Measurements from ENCODE around the gene VGLL3.

The VGLL3 gene

DNA sequence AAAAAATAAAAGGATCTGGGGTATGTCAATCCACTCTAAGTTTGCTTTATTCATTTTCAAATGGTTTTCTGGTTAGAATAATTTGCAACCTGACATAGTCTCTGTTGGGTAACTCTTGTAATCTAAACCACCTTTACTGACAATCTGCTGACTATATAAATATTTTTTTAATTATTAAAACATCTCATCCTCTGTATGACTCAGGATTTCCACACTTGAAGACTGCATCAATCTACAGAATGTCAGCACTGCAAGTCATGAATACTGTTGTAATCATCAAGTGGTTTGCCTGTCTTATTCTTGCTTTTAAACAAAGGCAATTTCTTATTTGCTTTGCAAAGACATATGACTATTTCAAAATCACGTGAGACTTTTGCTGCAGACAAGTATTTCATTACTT is 42.1 kb downstream of the VGLL3 start:
- no peak for DNase-seq

DNA sequence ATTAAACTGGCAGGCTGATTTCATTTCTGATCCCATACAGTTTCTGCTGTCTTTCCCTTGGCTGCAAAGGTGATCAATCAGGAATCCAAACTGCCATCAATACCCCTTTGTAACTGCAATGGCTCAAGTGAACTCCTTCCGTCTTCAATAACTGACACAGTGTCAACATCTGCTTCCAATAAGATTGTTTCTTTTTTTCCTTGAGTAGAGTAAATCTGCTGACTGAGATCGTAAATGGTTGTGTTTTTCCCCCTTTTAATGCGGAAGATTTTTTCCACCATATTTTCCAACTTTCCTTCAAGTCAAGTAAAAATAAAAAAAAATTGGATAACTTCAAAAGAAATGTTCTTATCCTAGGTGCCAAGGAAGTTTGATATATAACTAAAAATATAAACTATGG is 48.7 kb downstream of the VGLL3 start:
- no peak for DNase-seq

DNA sequence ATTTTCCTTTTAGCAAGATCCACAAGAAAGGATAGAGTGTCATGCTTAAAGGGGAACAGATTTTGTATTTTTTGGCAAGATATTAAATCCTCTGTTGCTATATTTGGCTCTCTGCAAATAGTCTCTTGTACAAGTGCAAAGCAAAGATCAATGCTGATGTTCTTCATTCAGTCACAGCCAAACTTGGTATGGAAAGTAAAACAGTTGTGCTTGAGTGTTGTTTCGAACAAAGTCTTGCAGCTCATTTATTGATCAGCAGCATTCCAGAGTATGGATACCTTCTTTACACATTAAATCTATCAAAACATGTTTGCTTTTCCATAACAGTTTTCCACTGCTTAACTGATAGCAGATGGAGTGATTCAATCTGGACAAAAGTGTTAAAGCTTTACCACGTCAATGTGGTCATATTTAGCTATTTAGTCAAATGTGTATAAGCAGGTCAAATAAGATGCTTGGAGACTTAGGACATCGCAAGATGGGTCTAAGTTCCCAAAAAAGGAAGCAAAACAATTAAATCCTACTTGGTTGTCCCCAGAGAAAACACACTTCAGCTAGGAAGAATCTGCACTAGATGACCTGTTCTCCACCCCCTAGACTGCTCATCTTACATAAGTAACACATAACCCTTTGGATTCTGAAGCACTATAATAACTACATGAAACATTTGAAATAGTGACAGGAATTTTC is 52.4 kb downstream of the VGLL3 start:
- DNase-seq = no peak

DNA sequence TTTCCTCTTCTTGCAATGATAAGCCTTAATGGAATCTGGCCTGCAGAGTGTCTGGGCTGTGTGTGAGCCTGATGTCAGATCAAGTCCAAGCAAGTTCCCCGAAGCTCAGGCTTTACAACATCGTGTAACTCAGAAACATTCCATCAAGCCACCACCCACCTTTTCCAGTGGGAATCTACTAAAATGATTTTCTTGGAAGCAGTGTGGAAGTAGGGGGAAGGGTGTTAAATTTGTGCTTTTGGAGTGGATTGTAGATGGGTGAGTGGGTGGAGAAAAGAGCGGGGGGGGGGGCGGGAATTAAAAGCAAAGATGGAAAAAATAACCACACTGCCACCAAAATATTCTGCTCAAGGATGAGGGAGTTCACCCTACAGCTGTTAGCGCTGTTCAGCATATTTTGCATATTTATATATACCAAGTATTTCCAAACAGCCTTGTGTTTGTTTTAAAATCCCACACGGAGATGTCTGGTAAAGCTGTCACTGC is 53.6 kb downstream of the VGLL3 start:
- DNase-seq = no peak

DNA sequence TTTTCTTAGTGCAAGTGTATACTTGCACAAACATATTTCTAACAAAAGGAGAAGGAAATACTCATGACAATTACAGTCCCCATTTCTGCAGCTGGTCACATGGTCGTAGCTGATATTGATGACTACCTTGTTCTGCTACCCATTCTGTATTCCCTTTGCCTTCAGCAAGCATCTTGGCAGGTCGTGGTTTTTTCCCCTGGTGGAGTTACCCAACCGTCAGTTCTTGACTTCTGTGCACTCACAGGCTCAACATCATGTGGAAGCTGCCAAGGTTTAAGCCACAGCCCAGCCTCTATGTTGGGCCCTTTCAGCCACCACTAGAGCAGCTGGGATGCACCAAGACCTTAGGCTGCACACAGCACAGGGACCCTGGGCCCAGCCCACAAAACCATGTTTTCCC is 56.1 kb downstream of the VGLL3 start:
- DNase-seq = no peak

DNA sequence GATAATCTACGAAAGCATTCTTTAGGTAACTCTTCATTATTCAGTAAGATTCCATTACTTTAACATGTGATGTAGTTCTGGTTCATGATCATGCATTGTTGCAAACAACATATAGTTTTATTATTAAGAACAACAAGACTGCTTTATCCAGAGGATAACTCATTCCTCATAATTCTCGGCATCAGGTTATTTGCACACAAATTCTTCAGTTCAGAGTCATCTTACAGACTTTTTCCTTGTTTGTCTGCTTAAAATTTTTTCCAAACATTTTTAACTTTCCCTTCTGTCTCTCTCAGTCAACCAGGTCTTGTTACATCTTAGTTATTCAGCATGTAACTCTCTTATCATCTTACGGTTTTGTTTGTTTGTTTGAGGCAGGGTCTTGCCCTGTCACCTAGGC is 60.1 kb downstream of the VGLL3 start:
- no peak for DNase-seq

DNA sequence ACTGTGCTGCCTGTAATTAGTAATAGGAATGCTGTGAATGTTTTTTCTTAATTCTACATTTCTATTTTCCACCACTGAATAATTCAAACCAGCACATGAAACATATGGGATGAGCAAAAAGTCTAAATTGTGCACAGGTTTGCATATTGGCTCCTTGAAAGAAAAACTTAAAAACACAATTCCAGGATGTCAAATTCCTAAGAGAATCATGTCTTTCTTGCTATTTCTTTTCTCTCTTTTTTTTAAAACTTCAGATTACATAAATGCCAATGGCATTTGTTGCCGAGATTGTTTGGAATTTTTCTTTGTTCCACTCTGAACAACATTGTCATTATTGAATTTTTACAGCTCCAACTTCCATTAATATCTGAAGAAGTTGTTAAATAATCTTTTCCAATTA is 60.8 kb downstream of the VGLL3 start:
- no peak for DNase-seq

DNA sequence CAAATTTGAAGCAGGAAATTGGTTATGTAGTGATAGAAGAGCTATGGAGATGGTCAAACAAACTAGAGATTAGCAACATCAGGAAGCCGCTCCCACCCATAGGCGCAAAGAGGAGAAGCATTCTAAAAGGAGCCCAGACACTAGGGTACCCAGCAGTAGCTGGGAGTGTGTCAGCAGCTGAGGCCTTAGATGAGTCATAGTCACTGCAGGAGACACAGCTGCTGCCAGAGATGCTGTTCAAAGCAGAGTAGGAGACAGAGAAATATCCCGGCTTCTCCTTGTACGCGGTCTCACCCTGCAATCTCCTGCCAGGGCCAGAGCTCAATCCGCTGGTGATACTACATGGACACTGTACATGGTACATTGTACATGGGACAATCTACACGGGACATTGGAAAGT is 61.9 kb downstream of the VGLL3 start:
- no peak for DNase-seq

DNA sequence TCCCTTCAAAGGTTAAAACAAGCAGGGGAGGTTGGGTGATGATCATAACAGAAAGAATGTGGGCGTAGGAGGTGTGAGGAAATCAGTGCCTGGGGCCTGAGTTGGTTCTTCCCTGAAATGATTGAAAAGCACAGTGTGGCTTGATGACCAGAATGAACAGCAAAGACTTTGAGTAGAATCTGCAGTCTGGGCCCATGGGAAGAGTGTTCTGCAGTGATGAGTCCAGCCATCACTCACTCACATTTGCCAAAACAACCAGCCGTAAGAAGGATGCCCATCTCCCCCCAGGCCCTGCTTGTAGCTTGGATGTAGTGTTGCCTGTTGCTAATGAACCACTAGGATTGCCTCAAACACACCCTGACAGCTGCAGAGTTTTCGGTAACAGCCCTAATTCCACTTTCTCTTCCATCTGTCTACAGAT is 67.9 kb downstream of the VGLL3 start:
- no peak for DNase-seq

DNA sequence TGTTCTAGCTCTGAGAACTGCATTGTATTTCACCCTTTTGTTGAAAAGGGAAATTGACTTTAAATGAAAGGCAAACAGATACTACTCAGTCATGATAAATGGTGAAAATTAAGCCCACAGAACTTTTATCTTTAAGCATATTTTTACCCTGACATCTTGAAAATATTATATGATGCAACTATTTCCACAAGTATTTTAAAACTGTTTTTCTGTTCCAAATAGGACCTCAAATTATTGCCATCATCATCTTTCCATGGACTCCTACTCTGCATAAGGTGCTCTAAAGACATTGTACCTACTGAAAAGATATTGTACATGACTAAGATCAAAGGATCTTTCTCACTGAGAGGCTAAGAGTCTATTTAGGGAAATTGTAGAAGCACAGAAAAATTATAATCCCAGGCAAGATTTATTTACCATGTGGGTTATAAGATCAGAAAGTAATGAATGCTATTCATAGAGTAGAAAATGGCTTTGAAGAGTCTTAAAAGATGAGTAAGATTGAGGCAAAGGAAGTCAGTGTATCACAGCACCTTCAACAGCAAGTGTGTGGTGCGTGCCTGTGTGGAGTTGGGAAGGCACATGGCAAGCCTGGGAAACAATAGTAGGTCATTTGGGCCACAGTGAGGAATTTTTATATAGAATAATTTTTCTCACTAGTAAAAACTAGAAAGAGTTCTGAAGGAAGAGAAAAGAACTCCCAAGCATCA is 68.8 kb downstream of the VGLL3 start:
- no peak for DNase-seq

DNA sequence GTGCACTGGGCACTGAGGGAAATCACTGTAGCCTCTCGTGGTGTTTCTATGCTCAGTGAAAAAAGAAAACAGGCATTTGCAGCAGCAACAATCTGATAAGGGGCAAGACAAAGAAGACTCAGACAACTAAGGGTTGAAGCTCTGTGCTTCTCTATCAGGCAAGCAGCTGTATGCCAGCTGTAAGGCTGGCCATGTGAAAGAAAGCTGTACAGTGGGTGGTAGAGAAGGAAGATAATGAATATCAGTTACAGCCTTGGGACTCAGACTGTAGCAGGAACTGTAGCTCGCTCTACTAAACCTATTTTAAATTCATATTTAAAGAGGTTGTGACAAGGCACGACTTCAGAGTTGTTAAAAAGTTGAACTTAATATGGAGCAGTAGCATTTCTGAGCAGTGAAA is 76.3 kb downstream of the VGLL3 start:
- DNase-seq = no peak

DNA sequence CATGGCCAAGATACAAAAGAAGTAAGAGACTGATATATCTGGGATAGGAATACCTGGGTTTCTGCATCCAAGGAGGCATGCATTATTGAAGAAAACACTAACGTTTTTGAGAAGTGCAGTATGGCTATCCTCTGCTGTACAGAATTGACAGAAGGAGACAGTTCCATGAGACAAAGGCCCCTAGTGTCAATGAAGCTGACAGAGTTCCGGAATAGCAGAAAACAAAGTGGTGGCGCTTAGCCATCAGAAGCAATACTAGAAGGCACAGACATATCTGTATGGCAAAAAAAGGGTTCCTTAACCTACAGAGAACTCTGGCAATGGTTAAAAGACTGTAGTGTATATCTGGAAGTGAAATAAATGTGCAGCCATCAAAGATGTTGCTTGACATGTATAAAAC is 77.8 kb downstream of the VGLL3 start:
- no peak for DNase-seq

DNA sequence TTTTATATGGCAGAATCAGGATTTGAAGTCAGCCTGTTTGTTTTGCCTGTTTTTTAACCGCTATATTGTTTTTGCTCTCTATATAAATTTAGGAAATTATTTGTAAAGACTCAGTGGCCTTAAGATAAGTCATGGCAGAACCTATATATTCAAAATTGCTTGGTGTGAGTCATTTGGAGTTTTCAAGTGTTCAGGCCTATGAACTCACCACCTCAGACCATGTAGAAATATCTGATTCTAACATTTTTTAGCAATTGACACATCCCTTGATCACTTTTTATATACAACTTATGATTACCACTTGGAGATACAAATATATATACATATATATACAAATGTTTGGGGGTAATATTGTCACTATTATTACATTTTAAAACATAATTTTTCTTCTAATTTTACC is 95.7 kb downstream of the VGLL3 start:
- no peak for DNase-seq

DNA sequence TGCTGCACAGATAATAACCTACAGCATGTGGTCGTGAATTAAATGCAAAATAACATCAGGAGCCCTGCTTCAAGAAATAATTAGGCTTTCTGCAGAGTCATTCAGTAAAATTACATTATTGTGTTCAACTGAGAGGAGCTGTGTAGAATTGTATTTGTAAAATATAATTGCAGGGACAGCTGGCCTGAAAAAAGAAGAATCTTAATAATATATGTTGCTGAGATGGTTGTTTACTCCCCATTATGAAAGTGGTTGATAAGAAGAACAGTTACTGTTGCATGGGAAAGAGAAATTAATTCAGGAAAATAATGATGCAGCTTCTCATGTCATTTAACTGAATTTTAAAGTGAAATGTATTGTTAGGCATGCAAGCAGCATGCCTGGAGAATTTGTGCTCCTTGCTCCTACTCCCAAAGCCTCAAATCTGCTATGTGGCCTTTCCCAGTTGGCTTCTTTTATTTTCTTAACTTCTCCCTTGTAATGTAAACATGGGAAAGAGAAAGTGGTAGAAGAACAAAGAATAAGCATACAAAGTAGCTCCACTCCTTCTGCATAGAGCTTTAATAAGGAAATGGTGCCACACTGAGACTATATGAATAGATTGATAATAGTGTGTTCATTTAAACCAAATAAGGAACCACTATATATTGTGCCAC is 100.1 kb downstream of the VGLL3 start:
- DNase-seq = no peak
